ENCODE data around the gene ADGRD1.

The ADGRD1 gene

DNA sequence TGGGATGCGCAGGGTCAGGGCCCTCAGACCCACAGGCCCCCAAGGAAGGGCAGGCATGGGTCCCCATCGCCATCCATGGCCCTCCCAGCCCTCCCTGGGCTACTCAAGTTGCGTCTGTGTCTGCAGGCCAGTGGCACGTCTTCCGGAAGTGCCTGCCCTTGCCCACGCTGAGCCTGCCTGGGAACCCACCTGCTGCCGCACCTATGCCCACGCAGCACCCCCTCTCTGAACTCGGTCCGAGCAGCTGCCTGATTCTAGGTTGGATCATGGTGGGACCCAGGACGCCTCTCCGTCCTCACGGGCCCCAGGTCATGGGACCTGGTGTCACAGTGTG lies 182.8 kb downstream of the ADGRD1 start (continued):
- no peak for TF ChIP-seq PPARA (CRISPR knock-in tag; IDR thresholded peaks at IDR 0.05; ENCODE audit: borderline replicate concordance)

DNA sequence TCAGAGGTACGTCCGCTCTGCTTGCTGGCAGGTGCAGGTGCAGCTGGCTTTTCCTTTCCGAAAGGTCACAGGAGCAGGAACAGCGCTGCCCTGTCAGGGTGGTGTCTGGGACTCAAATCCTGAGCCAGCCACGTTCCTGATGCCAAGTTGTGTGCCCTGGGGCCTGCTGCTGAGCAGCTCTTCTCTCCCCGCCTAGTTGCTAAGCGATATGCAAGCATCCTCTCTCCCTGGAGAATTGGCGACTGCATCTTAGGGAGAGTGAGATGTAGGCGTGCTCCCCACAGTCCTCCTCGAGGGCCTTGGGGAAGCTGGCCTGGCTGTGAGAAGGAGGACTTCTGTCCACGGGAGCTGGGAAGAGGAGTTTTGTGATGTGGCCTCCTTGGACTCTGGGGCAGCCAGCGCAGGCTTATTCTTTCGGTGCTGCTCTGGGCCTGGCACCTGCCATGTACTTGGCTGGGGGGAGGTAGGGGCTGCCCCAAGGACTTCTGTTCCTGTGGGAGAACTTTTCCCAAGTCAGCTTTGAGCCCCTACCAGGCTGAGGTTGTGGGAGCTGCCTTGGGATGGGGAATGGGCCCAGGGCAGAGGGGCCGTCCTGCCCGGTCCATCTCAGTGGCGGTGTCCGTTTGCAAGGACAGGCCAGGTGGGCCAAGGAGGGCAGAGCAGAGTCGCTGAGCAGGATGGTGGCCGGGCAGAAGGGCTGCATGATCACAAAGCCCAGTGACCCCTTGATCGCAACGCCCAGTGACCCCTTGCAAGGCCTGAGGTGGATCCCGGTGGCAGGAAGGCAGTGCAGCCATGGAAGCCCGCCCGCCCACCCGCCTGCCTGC lies 183.5 kb downstream of the ADGRD1 start:
- TF ChIP-seq OSR1 (CRISPR knock-in tag; IDR thresholded peaks at IDR 0.05) (no peak), ZNF565 (CRISPR knock-in tag; conservative IDR thresholded peaks at IDR 0.05; ENCODE audit: low read depth) (no peak), POU6F1 (CRISPR knock-in tag; IDR thresholded peaks at IDR 0.05; ENCODE audit: borderline replicate concordance, low read depth) (no peak)
- TF ChIP-seq, protein P1, sequence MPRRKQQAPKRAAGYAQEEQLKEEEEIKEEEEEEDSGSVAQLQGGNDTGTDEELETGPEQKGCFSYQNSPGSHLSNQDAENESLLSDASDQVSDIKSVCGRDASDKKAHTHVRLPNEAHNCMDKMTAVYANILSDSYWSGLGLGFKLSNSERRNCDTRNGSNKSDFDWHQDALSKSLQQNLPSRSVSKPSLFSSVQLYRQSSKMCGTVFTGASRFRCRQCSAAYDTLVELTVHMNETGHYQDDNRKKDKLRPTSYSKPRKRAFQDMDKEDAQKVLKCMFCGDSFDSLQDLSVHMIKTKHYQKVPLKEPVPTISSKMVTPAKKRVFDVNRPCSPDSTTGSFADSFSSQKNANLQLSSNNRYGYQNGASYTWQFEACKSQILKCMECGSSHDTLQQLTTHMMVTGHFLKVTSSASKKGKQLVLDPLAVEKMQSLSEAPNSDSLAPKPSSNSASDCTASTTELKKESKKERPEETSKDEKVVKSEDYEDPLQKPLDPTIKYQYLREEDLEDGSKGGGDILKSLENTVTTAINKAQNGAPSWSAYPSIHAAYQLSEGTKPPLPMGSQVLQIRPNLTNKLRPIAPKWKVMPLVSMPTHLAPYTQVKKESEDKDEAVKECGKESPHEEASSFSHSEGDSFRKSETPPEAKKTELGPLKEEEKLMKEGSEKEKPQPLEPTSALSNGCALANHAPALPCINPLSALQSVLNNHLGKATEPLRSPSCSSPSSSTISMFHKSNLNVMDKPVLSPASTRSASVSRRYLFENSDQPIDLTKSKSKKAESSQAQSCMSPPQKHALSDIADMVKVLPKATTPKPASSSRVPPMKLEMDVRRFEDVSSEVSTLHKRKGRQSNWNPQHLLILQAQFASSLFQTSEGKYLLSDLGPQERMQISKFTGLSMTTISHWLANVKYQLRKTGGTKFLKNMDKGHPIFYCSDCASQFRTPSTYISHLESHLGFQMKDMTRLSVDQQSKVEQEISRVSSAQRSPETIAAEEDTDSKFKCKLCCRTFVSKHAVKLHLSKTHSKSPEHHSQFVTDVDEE (CRISPR knock-in tag; IDR thresholded peaks at IDR 0.05): no peak
- no peak for ATAC-seq

- TF ChIP-seq ESRRG (CRISPR knock-in tag; IDR thresholded peaks at IDR 0.05) (no peak), GLIS3 (CRISPR knock-in tag; IDR thresholded peaks at IDR 0.05) (no peak), CSDC2 (CRISPR knock-in tag; IDR thresholded peaks at IDR 0.05) (no peak), ISL1 (CRISPR knock-in tag; IDR thresholded peaks at IDR 0.05) (no peak), ZFP30 (CRISPR knock-in tag; IDR thresholded peaks at IDR 0.05) (no peak), ZC3H10 (CRISPR knock-in tag; IDR thresholded peaks at IDR 0.05) (no peak), POU6F1 (CRISPR knock-in tag; IDR thresholded peaks at IDR 0.05; ENCODE audit: borderline replicate concordance, low read depth) (no peak), ARNTL (CRISPR knock-in tag; IDR thresholded peaks at IDR 0.05; ENCODE audit: borderline replicate concordance, low read depth) (no peak), OSR1 (CRISPR knock-in tag; IDR thresholded peaks at IDR 0.05) (no peak), ZFP3 (CRISPR knock-in tag; IDR thresholded peaks at IDR 0.05) (no peak), BACH2 (CRISPR knock-in tag; IDR thresholded peaks at IDR 0.05; ENCODE audit: borderline replicate concordance) (no peak), ZNF8 (CRISPR knock-in tag; IDR thresholded peaks at IDR 0.05) (no peak)
- TF ChIP-seq, protein P2, sequence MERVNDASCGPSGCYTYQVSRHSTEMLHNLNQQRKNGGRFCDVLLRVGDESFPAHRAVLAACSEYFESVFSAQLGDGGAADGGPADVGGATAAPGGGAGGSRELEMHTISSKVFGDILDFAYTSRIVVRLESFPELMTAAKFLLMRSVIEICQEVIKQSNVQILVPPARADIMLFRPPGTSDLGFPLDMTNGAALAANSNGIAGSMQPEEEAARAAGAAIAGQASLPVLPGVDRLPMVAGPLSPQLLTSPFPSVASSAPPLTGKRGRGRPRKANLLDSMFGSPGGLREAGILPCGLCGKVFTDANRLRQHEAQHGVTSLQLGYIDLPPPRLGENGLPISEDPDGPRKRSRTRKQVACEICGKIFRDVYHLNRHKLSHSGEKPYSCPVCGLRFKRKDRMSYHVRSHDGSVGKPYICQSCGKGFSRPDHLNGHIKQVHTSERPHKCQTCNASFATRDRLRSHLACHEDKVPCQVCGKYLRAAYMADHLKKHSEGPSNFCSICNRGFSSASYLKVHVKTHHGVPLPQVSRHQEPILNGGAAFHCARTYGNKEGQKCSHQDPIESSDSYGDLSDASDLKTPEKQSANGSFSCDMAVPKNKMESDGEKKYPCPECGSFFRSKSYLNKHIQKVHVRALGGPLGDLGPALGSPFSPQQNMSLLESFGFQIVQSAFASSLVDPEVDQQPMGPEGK (CRISPR knock-in tag; IDR thresholded peaks at IDR 0.05; ENCODE audit: borderline replicate concordance): no peak
Observed at GRCh38 chr12:131137836-131138637, 184.3 kb downstream of the ADGRD1 start.

GRCh38 chr12:131138638-131139362 lies 185.1 kb downstream of the ADGRD1 start:
- TF ChIP-seq SNAI2 (CRISPR knock-in tag; IDR thresholded peaks at IDR 0.05) (no peak), CREB5 (CRISPR knock-in tag; IDR thresholded peaks at IDR 0.05; ENCODE audit: low read depth) (no peak), RARB (CRISPR knock-in tag; IDR thresholded peaks at IDR 0.05) (no peak), ZNF70 (CRISPR knock-in tag; IDR thresholded peaks at IDR 0.05) (no peak), CSDC2 (CRISPR knock-in tag; IDR thresholded peaks at IDR 0.05) (no peak)
- no peak for ATAC-seq

More at GRCh38 chr12:131137836-131138637, 184.3 kb downstream of the ADGRD1 start:
- ATAC-seq: no peak
